Karpas-422 (cell line): Measurements from ENCODE around the gene NEK6. TPM values are rescaled to one million over a fixed set of nuclear protein-coding genes. Genes with fewer than 3 reads are reported as not detected.

ENCODE experiments used
- DNase-seq: peaks from one replicate; pipeline ENCODE4 v3.0.0-alpha.2; 2015
- H2AFZ ChIP-seq: fragments of 200-600 bp; sonication (generic); 2 replicates; pipeline ENCODE4 v1.6.1; 2014; ENCODE audit warnings: antibody characterized with exemption, low read length, mixed read lengths
- H3K27ac ChIP-seq: fragments of 200-600 bp; sonication (generic); 2 replicates; pipeline ENCODE4 v1.5.1; 2014; ENCODE audit warnings: mild to moderate bottlenecking, low read length, moderate library complexity
- H3K27me3 ChIP-seq: fragments of 200-600 bp; sonication (generic); 2 replicates; pipeline ENCODE4 v1.6.1; 2014; ENCODE audit warnings: low read length, mixed read lengths
- H3K36me3 ChIP-seq: fragments of 200-600 bp; sonication (generic); 2 replicates; pipeline ENCODE4 v1.6.1; 2014; ENCODE audit warnings: low read length, mixed read lengths; ENCODE audit not compliant: insufficient read depth
- H3K4me1 ChIP-seq: fragments of 200-600 bp; sonication (generic); 2 replicates; pipeline ENCODE4 v1.6.1; 2014; ENCODE audit warnings: mild to moderate bottlenecking, low read length, mixed read lengths
- H3K4me2 ChIP-seq: fragments of 200-600 bp; sonication (generic); 2 replicates; pipeline ENCODE4 v1.6.1; 2014; ENCODE audit warnings: low read length, low read depth, mild to moderate bottlenecking; ENCODE audit not compliant: poor library complexity, severe bottlenecking
- H3K4me3 ChIP-seq: fragments of 200-600 bp; sonication (generic); 2 replicates; pipeline ENCODE4 v1.5.1; 2014; ENCODE audit warnings: mild to moderate bottlenecking, antibody characterized with exemption, low read length, mixed read lengths
- H3K79me2 ChIP-seq: fragments of 200-600 bp; sonication (generic); 2 replicates; pipeline ENCODE4 v1.6.1; 2014; ENCODE audit warnings: mild to moderate bottlenecking, low read length, mixed read lengths
- H3K9ac ChIP-seq: fragments of 200-600 bp; sonication (generic); 2 replicates; pipeline ENCODE4 v1.6.0; 2014; ENCODE audit warnings: low read length
- H3K9me2 ChIP-seq: fragments of 200-600 bp; sonication (generic), shearing (Covaris generic); replicated peaks from 2 replicates; pipeline ENCODE4 v1.6.0; 2014; ENCODE audit warnings: mild to moderate bottlenecking, low read length, moderate library complexity; ENCODE audit not compliant: insufficient read depth
- H3K9me3 ChIP-seq: fragments of 300-700, 200-600 bp; sonication (generic); 2 replicates; pipeline ENCODE4 v1.6.1; 2014; ENCODE audit warnings: low read length, mixed read lengths
- H4K20me1 ChIP-seq: fragments of 200-600 bp; sonication (generic); 2 replicates; pipeline ENCODE4 v1.6.1; 2014; ENCODE audit warnings: mild to moderate bottlenecking, antibody characterized with exemption, low read length, low read depth; ENCODE audit not compliant: insufficient read depth
- total RNA-seq: library from RNA; depleted of rRNA; stranded (reverse); fragments of >200 nt; shearing (Covaris generic); gene quantifications from 2 replicates; pipeline ENCODE4 v1.2.3, GENCODE V29; 2014; ENCODE audit warnings: low replicate concordance

The NEK6 gene
- total RNA-seq, 1 experiment from 2014 or later: 77.9 TPM

DNA sequence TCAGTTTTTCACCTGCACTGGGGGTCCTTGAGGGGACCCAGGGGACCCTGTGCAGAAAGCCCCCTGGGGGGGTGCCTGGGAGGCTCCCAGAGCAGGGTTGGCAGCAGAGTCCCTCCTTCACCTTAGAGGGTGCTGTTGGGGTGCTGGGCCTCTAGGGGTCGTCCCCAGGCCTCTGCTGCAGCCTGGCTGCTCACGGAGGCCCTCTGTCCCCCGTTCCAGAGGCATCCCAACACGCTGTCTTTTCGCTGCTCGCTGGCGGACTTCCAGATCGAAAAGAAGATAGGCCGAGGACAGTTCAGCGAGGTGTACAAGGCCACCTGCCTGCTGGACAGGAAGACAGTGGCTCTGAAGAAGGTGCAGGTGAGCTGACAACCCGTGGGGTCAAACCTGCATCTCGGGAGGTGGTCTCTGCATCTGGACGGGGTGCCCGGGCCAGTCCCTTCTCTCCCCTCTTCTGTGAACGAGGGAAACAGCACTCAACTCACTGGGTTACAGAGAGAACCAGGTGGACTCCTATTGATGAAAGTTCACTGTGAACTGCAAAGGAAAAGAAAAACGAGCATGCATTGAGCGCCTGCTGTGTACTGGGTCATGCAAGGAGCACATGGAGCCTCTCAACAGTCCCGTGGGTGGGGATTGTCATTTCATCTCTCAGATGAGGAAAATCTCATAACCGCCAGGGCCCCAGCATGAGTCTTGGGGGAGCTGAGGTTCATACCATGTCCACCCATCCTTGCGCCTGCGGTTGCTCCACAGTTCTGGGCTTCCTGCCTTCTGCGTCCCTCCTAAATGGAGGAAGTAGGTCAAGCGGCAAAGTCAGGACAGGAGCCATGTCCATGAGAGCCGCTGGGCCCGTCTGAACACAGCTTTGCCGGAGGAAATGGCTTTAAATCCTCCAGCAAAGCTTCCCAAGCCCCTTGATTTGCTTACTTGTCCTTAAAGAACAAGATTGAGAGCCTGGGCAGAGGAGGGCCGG lies 54.8 kb downstream of the NEK6 start:
- Histone ChIP-seq H3K36me3 (peaks cover 37% of the 10 kb centered on the region), H3K4me2 (no peak overlapping the region), H3K27ac (no peak overlapping the region), H3K4me3 (no peak overlapping the region), H3K9ac (no peak overlapping the region), H3K4me1 (0 out of 2 replicates have a peak, but pooled peaks cover 3% of the 10 kb centered on the region), H3K9me3 (no peaks in the 10 kb centered on the region), H3K27me3 (no peaks in the 10 kb centered on the region), H3K9me2 (no peaks in the 10 kb centered on the region), H3K79me2 (peaks cover 37% of the 10 kb centered on the region), H4K20me1 (peaks cover 35% of the 10 kb centered on the region), H2AFZ (no peak overlapping the region)
- no peak for DNase-seq

- DNase-seq: no peak
- Histone ChIP-seq H4K20me1 (peaks cover 23% of the 10 kb centered on the region), H3K4me3 (no peak overlapping the region), H3K27ac (no peak overlapping the region), H3K4me2 (no peak overlapping the region), H3K36me3 (peaks cover 41% of the 10 kb centered on the region), H3K9me3 (no peaks in the 10 kb centered on the region), H3K9me2 (no peaks in the 10 kb centered on the region), H2AFZ (no peak overlapping the region), H3K79me2 (peaks cover 27% of the 10 kb centered on the region), H3K27me3 (no peaks in the 10 kb centered on the region), H3K4me1 (0 out of 2 replicates have a peak, but pooled peaks cover 3% of the 10 kb centered on the region), H3K9ac (no peak overlapping the region)
Observed at GRCh38 chr9:124313940-124314339, 56.2 kb downstream of the NEK6 start.

GRCh38 chr9:124315882-124316281 lies 58.1 kb downstream of the NEK6 start:
- H3K4me3 ChIP-seq: no peak overlapping the region
- DNase-seq: no peak
- H3K79me2 ChIP-seq: peaks cover 18% of the 10 kb centered on the region
- H2AFZ ChIP-seq: no peak overlapping the region
- no peak overlapping the region for H3K27ac ChIP-seq
- H3K4me2 ChIP-seq: no peak overlapping the region
- no peak overlapping the region for H3K9ac ChIP-seq
- no peaks in the 10 kb centered on the region for H3K27me3 ChIP-seq
- H3K36me3 ChIP-seq: peaks cover 45% of the 10 kb centered on the region
- no peaks in the 10 kb centered on the region for H3K9me3 ChIP-seq
- H4K20me1 ChIP-seq: peaks cover 15% of the 10 kb centered on the region
- H3K9me2 ChIP-seq: no peaks in the 10 kb centered on the region
- 0 out of 2 replicates have a peak, but pooled peaks cover 3% of the 10 kb centered on the region for H3K4me1 ChIP-seq

- Histone ChIP-seq H3K4me2 (no peak overlapping the region), H3K4me1 (no peaks in the 10 kb centered on the region), H2AFZ (no peak overlapping the region), H3K36me3 (peaks cover 55% of the 10 kb centered on the region), H4K20me1 (peaks cover 15% of the 10 kb centered on the region), H3K27me3 (no peaks in the 10 kb centered on the region), H3K9me3 (no peaks in the 10 kb centered on the region), H3K4me3 (no peak overlapping the region), H3K79me2 (peaks cover 12% of the 10 kb centered on the region; the same call in 1 of the 2 replicates), H3K9ac (no peak overlapping the region), H3K27ac (no peak overlapping the region), H3K9me2 (no peaks in the 10 kb centered on the region)
- peak; percentile 77 for DNase-seq
Observed at GRCh38 chr9:124320062-124320973, 62.6 kb downstream of the NEK6 start.

GRCh38 chr9:124321416-124321815 lies 63.7 kb downstream of the NEK6 start:
- Histone ChIP-seq H2AFZ (no peak overlapping the region), H3K4me1 (no peaks in the 10 kb centered on the region), H3K36me3 (peaks cover 45% of the 10 kb centered on the region), H3K9me2 (no peaks in the 10 kb centered on the region), H3K4me3 (no peak overlapping the region), H3K9me3 (no peaks in the 10 kb centered on the region), H3K4me2 (no peak overlapping the region), H3K79me2 (peaks cover 12% of the 10 kb centered on the region; the same call in 1 of the 2 replicates), H3K27ac (no peak overlapping the region), H3K9ac (no peak overlapping the region), H3K27me3 (no peaks in the 10 kb centered on the region), H4K20me1 (peaks cover 20% of the 10 kb centered on the region)
- DNase-seq: no peak

- H2AFZ ChIP-seq: no peak overlapping the region
- no peaks in the 10 kb centered on the region for H3K4me1 ChIP-seq
- peaks cover 45% of the 10 kb centered on the region for H3K36me3 ChIP-seq
- peaks cover 20% of the 10 kb centered on the region for H4K20me1 ChIP-seq
- no peak for DNase-seq
- no peaks in the 10 kb centered on the region for H3K9me3 ChIP-seq
- H3K9me2 ChIP-seq: no peaks in the 10 kb centered on the region
- no peak overlapping the region for H3K9ac ChIP-seq
- no peak overlapping the region for H3K4me3 ChIP-seq
- no peak overlapping the region for H3K27ac ChIP-seq
- no peak overlapping the region for H3K4me2 ChIP-seq
- peaks cover 10% of the 10 kb centered on the region; the same call in 1 of the 2 replicates for H3K79me2 ChIP-seq
- H3K27me3 ChIP-seq: no peaks in the 10 kb centered on the region
Observed at GRCh38 chr9:124321935-124322334, 64.2 kb downstream of the NEK6 start.

DNA sequence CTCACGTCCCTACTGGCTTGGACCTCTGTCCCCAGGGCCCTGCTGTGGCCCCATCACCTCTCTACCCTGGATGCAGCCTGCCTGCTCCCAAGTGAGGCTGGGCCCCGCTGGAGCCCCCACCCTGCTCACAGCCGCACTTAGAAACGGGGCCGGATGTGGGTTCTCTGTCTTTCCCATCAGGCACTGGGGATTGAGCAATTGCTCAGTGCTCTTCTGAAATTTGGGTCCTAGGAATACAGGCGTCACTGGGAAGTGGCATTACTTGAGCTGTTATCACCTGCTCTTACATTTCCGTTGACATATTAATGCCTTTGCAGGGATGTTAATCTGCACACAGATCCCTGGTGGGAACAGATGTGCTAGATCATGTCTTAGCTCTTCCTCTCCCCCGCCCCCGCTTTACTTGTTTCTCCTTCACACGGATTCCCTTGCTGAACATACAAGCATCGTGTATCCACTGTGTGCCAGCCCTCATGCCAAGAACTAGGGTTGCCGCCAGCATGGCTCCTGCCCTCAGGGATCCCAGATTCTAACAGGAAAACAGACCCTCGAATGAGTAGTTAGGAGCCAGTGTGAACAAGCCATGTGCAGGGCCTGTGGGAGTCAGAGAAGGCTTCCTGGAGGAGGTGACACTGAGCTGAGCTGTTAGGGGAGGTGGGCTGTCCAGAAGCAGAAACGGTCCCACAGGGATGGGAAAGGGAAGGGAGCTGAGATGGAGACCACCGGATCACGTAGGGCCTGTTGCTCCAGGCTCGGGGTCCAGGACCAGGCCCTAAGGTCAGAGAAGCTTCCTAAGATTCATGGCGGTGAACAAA lies 65.1 kb downstream of the NEK6 start:
- H3K4me2 ChIP-seq: no peak overlapping the region
- H3K9ac ChIP-seq: no peak overlapping the region
- no peak overlapping the region for H2AFZ ChIP-seq
- no peaks in the 10 kb centered on the region for H3K9me2 ChIP-seq
- no peak for DNase-seq
- H3K4me1 ChIP-seq: no peaks in the 10 kb centered on the region
- H3K4me3 ChIP-seq: no peak overlapping the region
- peaks cover 41% of the 10 kb centered on the region for H3K36me3 ChIP-seq
- peaks cover 22% of the 10 kb centered on the region for H4K20me1 ChIP-seq
- H3K27ac ChIP-seq: no peak overlapping the region
- peaks cover 10% of the 10 kb centered on the region; the same call in 1 of the 2 replicates for H3K79me2 ChIP-seq
- no peaks in the 10 kb centered on the region for H3K9me3 ChIP-seq
- no peaks in the 10 kb centered on the region for H3K27me3 ChIP-seq
